ENCODE results near the gene NECTIN2. TPM values are rescaled to one million over a fixed set of nuclear protein-coding genes. Genes with fewer than 3 reads are reported as not detected.
A peak's percentile ranks its signal among the peaks of the same experiment; 100 is the strongest.
"Not testable (repeated sequence)": the region's sequence is repeated elsewhere in the genome, so short reads cannot be mapped to it uniquely, and the experiment has no call there.

NECTIN2 gene
- total RNA-seq, 1 experiment from 2014 or later = 61.0 TPM

GRCh38 chr19:44912854-44913253, 66.8 kb downstream of the NECTIN2 start:
- ChIA-PET POLR2A (ENCODE audit: unreplicated experiment) (no interaction called here), CTCF (no interaction called here)
- no peaks in the 10 kb centered on the region for H3F3A ChIP-seq (ENCODE audit: low read length, unreplicated experiment)
- H4K20me1 ChIP-seq (ENCODE audit: low read length) = no peaks in the 10 kb centered on the region
- intact Hi-C loops (cut with micrococcal nuclease) = no loop called here
- H2AFZ ChIP-seq (ENCODE audit: low read length) = no peak overlapping the region
- H3K79me2 ChIP-seq (ENCODE audit: low read length) = no peaks in the 10 kb centered on the region
- peaks cover 10% of the 10 kb centered on the region for H3K4me1 ChIP-seq (ENCODE audit: insufficient read depth, low read length)
- no peak overlapping the region for H3K27ac ChIP-seq (ENCODE audit: low read length)
- no peaks in the 10 kb centered on the region for H3K36me3 ChIP-seq (ENCODE audit: low read depth, low read length)
- DNase-seq (no peak), ATAC-seq (no peak)
- no peaks in the 10 kb centered on the region for H3K27me3 ChIP-seq (ENCODE audit: low read length)
- H3K9me3 ChIP-seq (ENCODE audit: low read length) = no peaks in the 10 kb centered on the region
- no peak overlapping the region for H3K4me2 ChIP-seq (ENCODE audit: low read length)
- TF ChIP-seq CTCF (conservative IDR thresholded peaks at IDR 0.05; ENCODE audit: low read depth, low read length) = no peak
- no peak for TF ChIP-seq EZH2 (IDR thresholded peaks at IDR 0.05; ENCODE audit: low read length, unreplicated experiment)
- TF ChIP-seq EZH2phosphoT487 (IDR thresholded peaks at IDR 0.05; ENCODE audit: borderline replicate concordance, low read length) = no peak
- no TSS peak for BruUV-seq (replicated peaks)
- no peaks in the 10 kb centered on the region for H3K9me2 ChIP-seq (replicated peaks; ENCODE audit: low read length)
- no peak overlapping the region for H3K9ac ChIP-seq (ENCODE audit: low read length)
- H3K4me3 ChIP-seq (ENCODE audit: low read length) = no peak overlapping the region

GRCh38 chr19:44913512-44914432, 67.7 kb downstream of the NECTIN2 start:
- POLR2A ChIA-PET (ENCODE audit: unreplicated experiment); CTCF ChIA-PET; intact Hi-C loops (cut with micrococcal nuclease): not testable (repeated sequence)

GRCh38 chr19:44914433-44915206, 68.5 kb downstream of the NECTIN2 start, which contains the start of gene APOC1:
TSS of gene APOC1 (plus strand) at chr19:44914608. CDS start at chr19:44914892, 284 bp downstream.
- Histone ChIP-seq H3K4me3 (ENCODE audit: low read length) (peak within 1 kb of the TSS; percentile 68), H3K4me2 (ENCODE audit: low read length) (peak within 1 kb of the TSS; percentile 82), H3K9ac (ENCODE audit: low read length) (peak within 1 kb of the TSS; percentile 62), H2AFZ (ENCODE audit: low read length) (peak within 1 kb of the TSS; percentile 87)
- H3K79me2 ChIP-seq (ENCODE audit: low read length); H3K36me3 ChIP-seq (ENCODE audit: low read depth, low read length); H3K9me3 ChIP-seq (ENCODE audit: low read length); H4K20me1 ChIP-seq (ENCODE audit: low read length); H3K27me3 ChIP-seq (ENCODE audit: low read length); H3K4me1 ChIP-seq (ENCODE audit: insufficient read depth, low read length); intact Hi-C loops (cut with micrococcal nuclease); H3K9me2 ChIP-seq (replicated peaks; ENCODE audit: low read length); H3F3A ChIP-seq (ENCODE audit: low read length, unreplicated experiment); H3K27ac ChIP-seq (ENCODE audit: low read length): not testable (repeated sequence)
- ChIA-PET POLR2A (ENCODE audit: unreplicated experiment) (interaction anchor here (0.6 kb wide), 1 partner anchor 9 kb away, joined by 3 read pairs; the partner anchor contains the start of gene APOE), CTCF (interaction anchor here (0.6 kb wide), 1 partner anchor 191 kb away, joined by 4 read pairs; no protein-coding TSS in a partner anchor)
- peak; percentile 91 for ATAC-seq
- peak; percentile 82 for DNase-seq
- BruUV-seq (replicated peaks) = TSS peak; percentile 35

More at GRCh38 chr19:44913512-44914432, 67.7 kb downstream of the NECTIN2 start:
- H3K4me3 ChIP-seq (ENCODE audit: low read length); H3K9me2 ChIP-seq (replicated peaks; ENCODE audit: low read length); H3K79me2 ChIP-seq (ENCODE audit: low read length); H3K36me3 ChIP-seq (ENCODE audit: low read depth, low read length); H3K9me3 ChIP-seq (ENCODE audit: low read length); H4K20me1 ChIP-seq (ENCODE audit: low read length); BruUV-seq (replicated peaks); ATAC-seq; H3K27me3 ChIP-seq (ENCODE audit: low read length); H2AFZ ChIP-seq (ENCODE audit: low read length); H3F3A ChIP-seq (ENCODE audit: low read length, unreplicated experiment); H3K9ac ChIP-seq (ENCODE audit: low read length); H3K4me1 ChIP-seq (ENCODE audit: insufficient read depth, low read length); DNase-seq; H3K27ac ChIP-seq (ENCODE audit: low read length): not testable (repeated sequence)
- H3K4me2 ChIP-seq (ENCODE audit: low read length) = peak overlapping the region; percentile 82; the same call in 1 of the 2 replicates

Measured in PC-3 (cell line).